HG02571 (cell line): Measurements from ENCODE around the gene ADCY2.

ENCODE experiments used
- ATAC-seq: cut with Tn5 transposase; IDR thresholded peaks from one replicate; pipeline ENCODE4 v1.9.1; 2021; ENCODE audit warnings: mild to moderate bottlenecking, moderate library complexity; ENCODE audit not compliant: unreplicated experiment

ADCY2 gene

DNA sequence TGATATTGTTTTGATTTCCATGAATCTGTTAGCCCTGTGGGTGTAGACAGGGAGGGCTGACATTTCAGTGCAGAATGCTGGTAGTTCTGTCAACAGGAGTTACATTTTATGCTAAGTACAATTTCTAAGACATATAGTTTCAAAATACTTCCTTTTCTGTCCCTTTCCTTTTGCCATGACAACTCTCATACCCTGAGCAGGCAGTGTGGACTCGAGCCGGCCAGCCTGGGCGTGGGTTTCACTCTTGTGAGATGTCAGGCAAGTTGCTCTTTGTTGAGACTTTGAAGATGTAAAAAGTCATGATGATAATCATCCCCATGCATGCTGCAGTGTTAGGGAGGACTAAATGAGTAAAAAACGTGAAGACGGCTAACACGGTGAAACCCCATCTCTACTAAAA lies 257.1 kb downstream of the ADCY2 start:
- no peak for ATAC-seq

DNA sequence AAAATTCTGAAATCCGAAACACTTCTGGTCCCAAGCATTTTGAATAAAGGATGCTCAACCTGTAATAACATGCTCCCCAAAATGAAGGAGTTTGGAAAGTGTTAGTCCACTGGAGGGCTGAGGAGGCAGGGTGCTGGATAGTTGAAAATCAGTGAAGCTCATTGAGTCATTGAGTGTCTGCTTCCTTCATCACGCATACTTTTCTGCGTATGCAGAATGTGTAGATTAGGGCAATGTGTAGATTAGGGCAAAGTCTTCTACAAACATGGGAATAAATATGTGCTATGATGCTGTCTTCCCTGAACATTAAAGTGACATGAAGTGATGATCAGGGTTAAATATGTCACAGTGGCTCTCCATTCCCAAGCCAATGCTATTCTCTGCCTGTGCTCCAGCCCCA lies 261.2 kb downstream of the ADCY2 start:
- ATAC-seq = no peak

DNA sequence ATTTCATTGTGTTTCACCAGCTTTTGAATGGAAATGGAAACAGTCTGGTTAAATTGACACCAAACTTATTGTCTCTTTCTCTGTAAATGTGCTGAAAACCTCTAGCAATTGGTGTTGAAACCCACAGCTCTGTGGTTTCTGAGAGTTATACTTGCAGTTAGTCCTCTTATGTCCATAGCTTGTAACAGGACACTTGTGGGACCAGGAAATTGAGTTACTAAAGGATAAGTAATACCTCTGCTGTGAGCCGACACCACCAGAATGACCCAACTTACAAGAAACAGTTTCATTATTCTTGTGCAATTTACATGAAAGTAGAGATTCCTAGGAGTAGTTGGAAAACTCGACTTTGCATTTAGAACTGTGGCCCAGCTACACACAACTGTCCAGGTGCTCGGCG lies 263.5 kb downstream of the ADCY2 start:
- no peak for ATAC-seq

DNA sequence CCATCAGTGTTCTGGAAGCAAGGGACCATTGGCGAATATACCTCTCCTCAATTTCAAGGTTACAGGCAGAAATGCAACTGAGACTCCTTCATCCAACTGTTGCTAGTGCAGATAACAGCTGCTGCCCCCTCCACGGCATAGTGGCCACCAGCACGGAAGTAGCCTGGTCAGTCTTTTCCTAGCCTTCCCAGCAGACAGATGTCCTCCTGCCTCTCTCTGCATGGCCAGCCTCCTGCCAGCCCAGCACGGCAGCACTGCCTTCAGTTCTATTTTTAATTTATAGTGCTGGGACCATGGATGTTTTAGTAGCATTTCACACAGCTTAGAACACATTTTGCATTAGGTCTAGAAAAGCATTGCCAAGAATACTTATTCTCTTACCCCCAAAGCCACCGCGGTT lies 266.4 kb downstream of the ADCY2 start:
- ATAC-seq = no peak

DNA sequence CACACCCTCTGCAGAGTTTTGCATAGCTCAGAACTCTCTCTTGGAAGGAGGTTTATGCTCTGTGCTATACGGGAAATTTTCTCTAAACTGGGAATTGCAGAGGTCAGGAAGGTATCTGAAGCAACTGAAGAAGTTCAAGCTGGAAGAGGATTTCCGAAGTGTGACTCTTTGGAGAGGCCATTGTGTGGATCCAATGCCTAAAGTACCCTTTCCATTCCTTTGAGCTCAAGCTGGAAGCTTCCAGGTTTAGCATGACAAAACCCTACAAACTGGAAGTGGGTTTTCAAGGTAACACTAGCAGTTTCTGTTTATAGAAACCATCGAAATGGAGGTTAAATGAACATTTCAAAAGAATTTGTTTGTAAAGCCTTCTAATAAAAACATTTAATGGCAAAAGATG lies 267.9 kb downstream of the ADCY2 start:
- no peak for ATAC-seq

DNA sequence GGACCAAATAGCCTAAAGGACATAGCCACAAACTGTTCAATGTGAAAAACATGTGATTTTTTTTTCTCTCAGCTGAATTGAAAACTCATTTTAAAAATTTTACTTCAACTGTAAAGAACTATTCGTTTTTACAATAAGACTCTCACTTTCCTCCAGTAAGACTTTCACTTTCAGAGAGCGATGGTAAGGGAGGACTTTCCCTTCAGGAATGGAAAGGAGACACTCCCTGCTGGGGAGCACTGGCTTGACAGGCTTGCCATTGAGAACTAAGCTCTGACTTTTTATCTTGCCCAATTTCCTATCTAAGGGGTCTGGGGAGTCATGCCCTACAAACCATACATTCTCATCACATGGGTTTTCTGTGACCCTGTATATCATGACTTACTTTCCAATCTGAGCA lies 268.3 kb downstream of the ADCY2 start:
- ATAC-seq = no peak

DNA sequence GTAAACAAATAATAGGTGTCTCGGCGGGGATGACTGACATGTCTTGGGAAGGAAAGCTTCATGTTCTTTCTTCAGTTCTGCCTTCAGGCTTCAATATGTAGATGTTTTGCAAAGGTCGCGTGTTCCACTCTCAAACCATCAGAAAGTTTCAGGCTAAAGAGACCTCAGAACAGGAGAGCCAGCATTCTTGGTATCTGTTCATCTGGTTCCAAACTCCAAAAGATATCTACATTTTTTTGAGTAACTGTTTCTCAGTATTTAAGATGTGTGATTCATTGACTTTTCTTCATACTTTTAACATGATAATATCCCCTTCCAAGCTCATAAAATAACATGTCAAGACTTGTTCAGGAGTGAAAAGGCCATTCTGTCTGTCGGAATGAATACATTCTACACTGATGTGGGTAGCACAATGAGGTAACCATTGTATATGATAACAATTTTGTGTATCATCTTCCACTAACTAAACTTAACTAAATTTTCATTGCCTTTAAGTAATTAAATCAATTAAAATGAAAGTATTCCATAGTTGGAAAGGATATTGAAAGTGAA lies 271.4 kb downstream of the ADCY2 start:
- ATAC-seq = no peak

DNA sequence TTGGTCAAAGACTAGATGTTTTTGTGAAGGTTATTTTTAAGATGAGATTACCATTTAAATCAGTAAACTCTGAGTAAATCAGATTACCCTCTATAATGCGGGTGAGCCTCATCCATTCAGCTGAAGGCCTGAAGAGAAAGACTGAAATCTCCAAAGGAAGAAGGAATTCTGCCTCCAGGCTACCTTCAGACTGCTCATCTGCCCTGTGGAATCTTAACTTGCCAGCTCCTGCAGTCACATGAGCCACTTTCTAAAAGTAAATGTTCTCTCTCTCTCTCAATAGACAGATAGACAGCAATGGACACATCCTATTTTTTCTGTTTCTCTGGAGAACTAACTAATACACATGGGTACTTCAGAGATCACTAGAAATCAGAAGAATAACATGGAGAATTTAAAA lies 272.2 kb downstream of the ADCY2 start:
- no peak for ATAC-seq

DNA sequence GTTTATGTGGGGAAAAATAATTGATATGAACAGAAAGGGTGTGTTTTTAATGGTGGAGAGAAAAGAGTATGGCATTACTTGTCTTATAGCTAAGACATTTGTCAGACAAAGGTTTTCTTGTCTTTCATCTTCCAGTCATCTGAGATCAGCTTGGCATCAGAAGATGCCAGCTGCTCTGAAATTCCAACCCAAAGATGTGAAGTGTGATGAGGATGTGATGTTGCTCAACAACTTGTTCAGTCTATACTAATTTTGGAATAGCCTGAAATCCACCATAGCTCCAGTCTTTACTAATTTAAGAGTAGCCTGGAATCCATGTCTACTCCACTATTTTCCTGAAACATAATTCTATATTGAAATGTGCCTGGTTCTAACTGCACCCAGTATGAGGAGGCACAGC lies 272.7 kb downstream of the ADCY2 start:
- ATAC-seq = no peak

DNA sequence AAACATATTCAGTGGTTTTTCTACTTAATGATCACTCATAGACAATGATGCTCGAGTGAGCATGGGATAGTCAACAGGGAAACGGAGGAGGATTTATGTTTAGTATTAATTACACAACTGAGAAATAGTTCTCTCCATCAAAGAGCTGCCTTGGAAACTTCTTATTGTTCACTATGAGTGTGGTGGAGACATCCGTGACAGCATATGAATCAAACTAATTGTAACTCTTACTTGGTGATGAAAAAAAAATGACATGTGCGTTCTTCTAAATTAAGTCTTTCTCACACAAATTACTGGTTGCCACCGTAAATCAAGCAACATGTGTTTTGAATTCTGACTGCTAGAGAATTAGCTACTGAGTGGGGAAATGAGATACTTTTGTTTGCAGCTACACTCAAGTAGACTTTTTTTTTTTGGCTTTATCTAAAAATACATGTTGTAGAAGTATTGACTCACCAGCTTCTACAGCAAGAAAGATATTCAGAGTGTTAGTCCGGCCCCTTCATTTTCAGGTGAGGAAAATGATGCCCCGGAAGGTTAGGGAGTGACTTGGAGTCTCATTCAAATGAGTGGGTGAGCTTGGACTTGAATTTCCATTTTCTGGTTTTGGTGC lies 275.5 kb downstream of the ADCY2 start:
- no peak for ATAC-seq

DNA sequence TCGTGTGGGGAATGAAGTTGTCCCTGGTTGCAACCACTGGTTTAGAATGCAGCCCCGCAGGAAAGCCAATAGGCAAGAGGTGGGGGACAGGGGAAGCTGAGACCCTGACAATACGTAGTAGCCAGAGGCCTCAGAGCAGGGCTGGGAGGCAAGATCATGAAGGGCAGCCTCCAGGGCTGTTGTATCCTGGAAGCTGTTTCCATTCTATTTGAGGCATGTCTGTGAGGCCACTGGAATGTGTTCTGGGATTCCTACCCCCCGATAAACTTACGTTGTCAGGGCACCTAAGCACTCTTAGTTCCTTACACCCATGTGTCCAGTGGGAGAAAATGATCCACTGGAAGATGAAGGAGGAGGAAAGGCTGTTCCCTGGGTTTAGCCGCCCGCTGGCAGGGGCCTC lies 277.7 kb downstream of the ADCY2 start:
- no peak for ATAC-seq

DNA sequence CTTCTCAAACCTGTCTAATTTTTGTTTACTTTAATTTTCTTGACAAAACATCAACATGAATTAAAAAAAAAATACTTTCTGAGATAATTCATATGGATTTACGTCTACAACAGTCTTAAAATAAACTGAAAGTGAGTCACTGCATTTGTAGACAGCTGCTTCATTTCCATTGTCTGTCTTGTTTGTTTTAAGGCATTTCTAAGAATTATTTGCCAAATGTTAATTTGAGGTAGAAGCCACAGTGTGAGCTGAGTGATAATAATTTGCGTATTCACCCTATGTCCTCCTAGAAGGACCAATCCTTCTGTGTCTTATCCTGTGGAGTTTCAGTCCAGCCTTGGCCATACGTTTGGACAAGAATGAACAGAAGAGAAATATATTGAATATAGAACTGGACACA lies 280.5 kb downstream of the ADCY2 start:
- ATAC-seq = no peak

DNA sequence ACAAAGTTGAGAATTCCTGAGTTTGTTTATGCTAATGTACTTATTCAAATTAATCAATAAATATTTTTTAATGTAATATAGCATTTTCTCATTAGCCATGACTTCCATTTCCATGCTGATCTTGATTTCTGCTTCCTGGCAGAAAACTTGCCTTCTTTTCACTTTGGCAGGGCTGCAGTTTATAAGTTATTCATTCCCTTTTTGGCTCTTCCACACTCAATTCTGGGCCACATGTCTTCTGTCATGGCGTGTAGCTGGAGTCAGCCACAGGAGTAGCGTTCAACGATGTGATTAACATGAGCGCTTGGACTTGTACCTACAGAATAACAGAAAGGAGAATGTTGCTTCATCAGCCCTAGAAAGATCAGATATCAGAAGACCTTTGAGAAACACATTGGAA lies 282.1 kb downstream of the ADCY2 start:
- ATAC-seq = no peak

DNA sequence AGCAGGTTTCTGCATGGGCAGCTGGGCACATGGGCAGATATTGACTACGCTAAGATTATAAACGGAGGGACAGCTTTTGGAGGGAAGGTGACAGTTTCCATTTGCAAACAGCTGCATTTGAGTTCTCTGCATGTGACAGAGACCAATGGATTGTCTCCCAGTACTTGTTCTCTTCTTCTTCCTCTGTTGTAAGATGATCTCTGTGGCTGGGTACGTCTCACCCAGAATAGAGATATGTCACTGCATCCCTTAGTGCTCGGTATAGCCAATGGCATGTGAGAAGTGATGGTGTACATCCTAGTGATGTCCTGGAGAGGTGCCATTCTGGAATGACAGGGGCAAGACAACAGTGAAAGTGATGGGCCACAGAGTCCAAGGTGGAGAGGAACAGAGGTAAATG lies 283.7 kb downstream of the ADCY2 start:
- no peak for ATAC-seq

DNA sequence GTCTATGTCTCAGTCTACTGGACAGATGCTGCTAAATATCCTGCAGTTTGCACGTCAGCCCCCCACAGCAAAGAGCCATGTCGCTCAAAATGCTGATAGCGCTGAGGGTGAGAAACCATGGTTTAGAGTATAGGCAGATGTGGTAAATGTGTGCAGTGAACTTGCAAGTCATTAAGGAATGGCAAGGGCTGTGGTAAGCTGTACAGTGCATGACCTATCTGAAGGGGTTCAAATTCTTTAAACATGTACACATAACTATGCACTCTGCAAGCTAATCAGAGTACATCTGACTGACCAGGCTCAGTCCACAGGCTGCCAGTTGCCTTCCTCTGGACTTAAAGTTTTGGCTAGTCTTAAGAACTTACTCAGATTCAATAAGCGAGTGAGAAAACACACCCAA lies 284.3 kb downstream of the ADCY2 start:
- no peak for ATAC-seq

DNA sequence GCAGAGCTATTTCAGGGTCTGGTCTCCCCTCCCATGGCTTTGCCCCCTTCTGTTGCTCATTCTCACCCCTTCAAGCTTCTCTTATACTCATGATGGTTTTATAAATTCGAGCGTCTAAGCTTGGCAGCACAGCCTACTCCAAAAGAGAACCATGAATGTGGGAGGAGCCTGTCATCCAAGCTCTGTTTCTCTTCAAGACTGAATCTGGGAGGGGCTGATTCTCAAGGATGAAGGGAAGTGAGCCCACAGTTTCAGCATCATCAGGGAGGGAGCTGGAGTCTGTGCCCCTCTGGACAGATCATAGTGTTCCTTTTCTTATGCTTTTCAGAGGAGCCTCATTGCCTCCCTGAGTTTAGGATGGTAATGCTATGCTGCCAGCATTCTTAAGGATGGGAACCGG lies 286.4 kb downstream of the ADCY2 start:
- no peak for ATAC-seq

DNA sequence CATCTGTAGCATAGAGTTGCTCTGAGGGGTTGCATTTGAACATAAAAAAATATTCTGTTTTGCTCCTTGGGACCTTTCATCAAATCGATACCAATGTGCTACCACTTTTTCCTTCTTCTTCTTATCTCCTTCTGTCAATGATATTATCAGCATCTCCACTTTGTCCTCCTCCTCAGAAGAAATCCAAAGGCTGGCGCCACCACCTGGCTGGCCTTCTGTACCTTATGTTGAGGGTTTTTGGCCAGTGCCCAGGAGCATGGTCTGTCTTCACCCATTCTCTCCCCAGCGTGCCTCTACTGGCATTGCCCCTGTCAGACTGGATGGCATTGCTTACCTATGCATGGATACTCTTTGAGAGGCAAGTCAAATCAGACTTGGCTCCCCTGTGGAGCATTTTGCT lies 287.8 kb downstream of the ADCY2 start:
- ATAC-seq = no peak

DNA sequence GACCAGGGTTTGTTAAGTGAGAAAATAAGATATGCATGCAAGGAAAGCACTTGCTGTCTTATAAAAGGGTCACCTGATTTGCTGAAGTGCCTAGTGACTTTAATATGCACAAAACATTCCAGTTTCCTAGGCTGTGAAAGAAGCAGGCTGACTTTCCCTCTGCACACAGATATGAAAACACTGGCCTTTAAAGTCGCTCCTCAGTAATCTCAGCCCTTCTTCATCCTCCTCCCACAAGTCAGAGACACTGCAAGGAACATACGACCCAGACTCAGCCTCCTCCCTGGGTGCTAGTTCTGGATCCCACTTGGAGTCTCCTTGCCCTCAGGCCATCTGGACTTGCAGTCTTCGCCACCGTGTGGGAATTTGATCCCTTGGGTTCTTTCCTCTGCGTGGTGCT lies 288.9 kb downstream of the ADCY2 start:
- ATAC-seq = no peak

DNA sequence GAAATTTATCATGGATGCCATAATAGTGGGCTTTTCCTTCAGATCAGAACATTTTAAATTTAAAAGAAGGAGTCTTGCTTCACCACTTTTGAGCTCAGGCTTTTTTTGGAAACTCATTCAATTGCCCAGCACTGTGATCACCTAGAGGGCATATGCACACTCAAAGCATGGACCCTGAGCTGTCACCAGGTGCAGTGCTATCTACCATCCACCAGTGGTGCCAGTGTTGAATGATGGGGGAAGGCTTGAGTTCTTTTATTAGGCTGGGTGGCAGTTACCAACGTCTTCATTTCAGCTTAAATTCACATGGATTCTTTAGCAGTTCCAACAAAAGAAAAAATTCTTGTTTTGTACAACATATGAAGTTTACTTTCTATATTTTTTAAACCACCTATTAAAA lies 290.9 kb downstream of the ADCY2 start:
- no peak for ATAC-seq

DNA sequence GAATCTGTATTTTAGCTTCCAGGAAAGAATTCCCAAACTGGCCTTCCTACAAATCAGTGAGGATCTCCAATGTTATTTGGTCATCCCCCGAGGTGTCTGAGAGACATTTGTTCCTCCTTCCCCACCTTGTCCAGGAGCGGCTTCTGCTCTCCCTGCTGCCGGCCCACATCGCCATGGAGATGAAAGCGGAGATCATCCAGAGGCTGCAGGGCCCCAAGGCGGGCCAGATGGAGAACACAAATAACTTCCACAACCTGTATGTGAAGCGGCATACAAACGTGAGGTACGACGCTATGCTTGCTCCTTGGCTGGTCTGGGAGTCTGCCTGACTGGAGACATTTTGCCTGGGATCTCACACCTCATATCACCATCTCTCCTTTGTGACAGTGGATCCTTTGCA lies 294.6 kb downstream of the ADCY2 start:
- no peak for ATAC-seq

DNA sequence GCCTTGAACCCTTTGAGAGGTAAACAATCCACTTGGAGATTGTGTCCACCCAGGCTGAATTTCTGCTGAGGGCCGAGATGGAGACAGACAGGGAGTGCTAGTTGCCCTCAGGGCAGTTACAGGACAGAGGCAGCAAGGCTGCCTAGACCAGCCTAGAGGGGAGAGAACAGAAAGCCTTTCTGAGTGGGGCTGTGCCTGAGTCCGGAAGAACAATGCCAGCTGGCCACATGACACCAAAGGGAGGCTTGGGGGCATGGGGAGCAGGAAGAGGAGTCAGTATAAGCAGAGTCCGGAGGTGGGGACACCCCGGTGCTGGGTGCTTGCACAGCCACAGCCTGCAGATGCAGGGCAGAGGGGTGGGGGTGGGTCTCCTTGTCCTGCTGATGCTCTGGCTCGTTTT lies 309.3 kb downstream of the ADCY2 start:
- ATAC-seq = no peak

DNA sequence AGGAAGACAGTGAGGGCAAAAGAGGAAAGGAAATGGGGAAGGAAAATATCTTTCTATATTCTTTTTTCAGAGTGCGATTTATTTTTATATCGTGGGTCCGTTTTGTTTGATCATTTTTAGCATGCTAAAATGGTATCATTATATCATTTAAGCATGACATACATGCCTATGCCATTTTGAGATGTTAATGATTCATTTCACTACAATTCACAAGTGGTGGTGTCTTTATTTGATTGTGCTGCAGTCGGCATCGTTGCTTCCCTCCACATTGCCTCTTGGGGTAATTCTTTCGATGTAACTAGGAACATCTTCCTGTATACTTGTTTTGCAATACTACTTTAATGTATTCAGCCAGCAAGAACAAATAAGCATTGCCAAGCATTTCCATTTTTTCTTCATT lies 309.8 kb downstream of the ADCY2 start:
- no peak for ATAC-seq

DNA sequence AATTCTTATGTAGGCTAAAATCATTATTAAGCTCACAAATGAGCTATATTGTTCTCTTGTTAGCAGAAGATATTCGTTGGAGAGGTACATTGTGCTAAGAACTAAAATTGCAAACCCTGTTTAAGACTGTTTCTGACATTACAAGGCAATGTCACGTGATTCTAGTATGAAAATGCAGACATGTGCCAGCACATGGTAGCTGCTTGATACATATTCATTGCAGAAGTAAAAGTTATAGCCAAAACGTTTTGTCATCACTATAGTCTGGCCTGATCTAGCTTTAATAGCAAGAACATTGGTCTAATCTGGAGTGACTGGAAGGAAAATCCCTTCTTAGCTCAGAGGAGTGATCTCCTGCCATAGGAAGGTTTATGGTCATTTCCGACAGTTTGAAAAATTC lies 310.3 kb downstream of the ADCY2 start:
- ATAC-seq = no peak
